Epithelial cell of esophagus (primary cell): ENCODE data around the gene ILKAP.

ENCODE experiments used
- DNase-seq: peaks from one replicate; pipeline ENCODE4 v3.0.0; 2010; ENCODE audit warnings: low read depth
- H3K4me3 ChIP-seq: 2 replicates; pipeline ENCODE4 v1.5.1; 2011; ENCODE audit warnings: mild to moderate bottlenecking, low read length, control low read depth
- TF ChIP-seq, protein P1 (sequence below): IDR thresholded peaks from 2 replicates; pipeline ENCODE4 v1.5.1; 2011; ENCODE audit warnings: low read depth, mild to moderate bottlenecking, low read length, control low read depth, inconsistent platforms; ENCODE audit not compliant: insufficient read depth; ENCODE audit errors: missing control alignments

Gene ILKAP

DNA sequence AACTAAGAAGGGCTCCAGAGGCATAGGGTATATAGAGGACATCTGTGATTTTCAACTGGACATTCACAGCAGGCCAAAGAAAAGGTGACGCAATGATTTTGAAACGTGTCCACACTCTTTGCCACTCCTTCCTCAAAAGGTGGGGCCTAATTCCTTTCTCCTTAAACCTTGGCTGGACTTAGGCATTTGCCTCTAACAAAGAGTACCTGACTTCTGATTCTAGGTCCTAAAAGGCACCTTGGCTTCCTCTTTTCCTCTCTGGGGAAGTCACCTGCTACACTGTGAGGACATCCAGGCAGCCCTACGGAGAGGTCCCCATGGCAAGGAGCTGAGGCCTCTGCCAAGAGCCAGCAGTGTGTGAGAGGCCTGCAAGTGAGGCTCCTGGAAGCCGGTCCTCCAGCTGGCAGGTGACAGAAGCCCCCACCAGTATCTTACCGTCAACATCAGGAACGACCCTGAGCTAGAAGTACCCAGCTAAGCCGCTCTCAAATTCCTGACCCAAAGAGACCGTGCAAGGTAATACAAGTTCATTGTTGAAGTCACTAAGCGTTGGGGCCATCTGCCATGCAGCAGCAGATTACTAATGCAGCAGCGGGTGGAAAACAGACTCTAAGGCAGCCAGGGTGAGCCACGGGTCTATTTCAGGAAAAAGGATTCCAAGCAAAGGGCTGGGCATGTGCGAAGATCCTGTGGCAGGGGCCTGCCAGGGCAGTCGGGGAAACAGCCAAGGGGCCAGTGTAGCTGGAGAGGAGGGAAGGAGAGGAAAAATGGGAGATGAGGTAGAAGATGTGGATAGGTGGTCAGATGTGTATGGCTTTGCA lies 43.7 kb upstream of the ILKAP start:
- DNase-seq: no peak
- no peak overlapping the region for H3K4me3 ChIP-seq
- TF ChIP-seq, protein P1, sequence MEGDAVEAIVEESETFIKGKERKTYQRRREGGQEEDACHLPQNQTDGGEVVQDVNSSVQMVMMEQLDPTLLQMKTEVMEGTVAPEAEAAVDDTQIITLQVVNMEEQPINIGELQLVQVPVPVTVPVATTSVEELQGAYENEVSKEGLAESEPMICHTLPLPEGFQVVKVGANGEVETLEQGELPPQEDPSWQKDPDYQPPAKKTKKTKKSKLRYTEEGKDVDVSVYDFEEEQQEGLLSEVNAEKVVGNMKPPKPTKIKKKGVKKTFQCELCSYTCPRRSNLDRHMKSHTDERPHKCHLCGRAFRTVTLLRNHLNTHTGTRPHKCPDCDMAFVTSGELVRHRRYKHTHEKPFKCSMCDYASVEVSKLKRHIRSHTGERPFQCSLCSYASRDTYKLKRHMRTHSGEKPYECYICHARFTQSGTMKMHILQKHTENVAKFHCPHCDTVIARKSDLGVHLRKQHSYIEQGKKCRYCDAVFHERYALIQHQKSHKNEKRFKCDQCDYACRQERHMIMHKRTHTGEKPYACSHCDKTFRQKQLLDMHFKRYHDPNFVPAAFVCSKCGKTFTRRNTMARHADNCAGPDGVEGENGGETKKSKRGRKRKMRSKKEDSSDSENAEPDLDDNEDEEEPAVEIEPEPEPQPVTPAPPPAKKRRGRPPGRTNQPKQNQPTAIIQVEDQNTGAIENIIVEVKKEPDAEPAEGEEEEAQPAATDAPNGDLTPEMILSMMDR: no peak

DNA sequence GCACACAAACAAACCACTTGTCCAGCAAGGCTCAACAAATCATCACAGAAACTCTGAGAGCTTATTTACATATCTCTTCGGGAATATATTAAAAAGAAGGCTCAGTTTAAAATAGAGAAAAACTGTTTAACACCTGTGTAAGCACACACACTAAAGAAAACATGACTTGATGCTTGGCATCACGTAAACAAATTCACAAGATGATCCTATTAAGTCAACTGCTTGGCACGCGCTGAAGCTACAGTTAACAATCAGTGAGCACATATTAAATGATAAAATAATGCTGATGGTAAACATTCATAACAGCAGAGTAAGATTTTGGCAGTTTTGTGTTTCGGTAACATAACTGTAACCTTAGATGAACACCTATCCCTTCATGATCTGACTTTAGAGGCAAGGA lies 40.7 kb upstream of the ILKAP start:
- DNase-seq: no peak
- H3K4me3 ChIP-seq: no peak overlapping the region
- TF ChIP-seq, protein P1: no peak

DNA sequence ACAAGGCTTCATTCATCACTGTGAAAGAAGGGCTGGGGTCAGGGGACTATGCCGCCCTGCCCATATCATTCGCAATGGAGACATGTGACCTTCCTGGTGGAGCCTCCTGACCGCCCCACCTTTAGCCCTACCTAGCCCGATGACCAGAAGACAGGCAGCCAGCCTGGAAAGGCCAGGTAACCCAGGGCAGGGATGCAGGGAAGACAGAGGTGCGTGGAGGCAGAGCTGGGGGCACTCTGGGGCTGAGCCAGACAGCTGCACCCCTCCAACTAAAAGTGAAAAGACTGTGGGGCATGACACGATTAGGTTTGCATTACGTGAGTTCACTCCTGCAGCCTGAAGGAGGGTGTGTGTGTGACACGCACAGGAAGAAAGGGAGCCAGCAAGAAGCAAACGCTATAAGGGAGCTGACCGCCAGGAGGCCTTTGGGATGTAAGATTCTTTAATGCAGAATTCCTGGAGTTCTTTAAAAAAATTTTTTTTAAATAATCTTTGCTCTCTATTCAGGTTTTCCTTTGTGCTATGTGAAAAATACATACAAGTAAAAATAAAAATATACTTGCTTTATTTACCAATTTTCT lies 40.1 kb upstream of the ILKAP start:
- TF ChIP-seq, protein P1: peak; percentile 24
- DNase-seq: no peak

DNA sequence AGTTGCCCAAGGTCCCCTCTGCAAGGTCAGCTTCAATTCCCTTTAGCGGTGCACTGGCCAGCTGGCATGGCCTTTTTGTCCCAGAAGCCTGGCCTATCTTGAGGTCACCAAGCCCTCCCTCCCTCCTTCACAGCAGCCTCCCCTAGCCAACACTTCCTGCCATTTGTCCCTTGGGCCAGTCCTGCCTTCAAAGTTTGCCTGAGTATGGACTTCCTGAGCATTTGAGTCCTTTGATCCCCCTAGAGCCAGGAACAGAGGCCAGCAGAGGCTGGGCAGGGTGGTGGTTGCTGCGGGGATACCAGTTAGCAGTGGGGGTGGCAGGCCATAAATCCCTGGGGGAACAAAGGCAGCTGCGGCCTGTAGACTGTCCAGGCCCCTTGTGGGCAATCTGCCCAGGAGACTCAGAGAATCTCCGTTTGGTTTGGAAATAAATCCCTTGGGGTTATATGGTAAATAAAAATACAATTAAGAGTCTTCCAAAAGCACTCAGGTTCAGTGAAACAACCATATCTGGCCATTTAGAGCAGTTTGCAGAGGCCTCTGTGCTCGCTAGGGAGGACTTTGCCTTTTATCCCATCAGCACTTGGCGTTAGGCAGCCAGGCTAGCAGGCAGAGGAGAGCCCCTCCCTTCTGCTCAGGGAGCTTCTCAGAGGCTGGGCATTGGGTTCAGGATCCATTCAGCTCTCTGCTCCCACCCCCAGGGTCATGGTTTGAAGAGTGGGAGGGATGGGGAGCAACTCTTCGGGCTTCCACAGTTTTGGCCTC lies 39.4 kb upstream of the ILKAP start:
- DNase-seq: no peak
- H3K4me3 ChIP-seq: no peak overlapping the region
- TF ChIP-seq, protein P1: no peak

More for the DNA sequence above, 40.1 kb upstream of the ILKAP start:
- H3K4me3 ChIP-seq: no peak overlapping the region

DNA sequence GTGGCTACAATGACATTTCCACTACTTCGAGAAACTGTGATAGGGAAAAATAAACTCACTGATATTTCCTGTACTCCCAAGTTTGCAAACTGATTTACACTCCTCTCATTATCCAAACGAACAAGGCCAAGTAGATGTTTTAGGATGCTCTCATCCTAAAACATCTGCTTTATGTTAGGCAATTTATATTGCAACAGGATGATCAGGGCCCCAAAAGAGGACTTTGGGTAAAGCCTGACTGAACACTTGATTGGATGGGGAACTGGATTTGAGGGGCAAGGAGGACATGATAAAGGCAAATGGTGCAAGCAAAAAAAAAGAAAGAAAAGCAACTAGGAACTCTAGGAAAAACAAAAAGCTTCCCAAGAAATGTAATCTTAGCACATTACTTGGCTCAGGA lies 38.5 kb upstream of the ILKAP start:
- TF ChIP-seq, protein P1: no peak
- no peak overlapping the region for H3K4me3 ChIP-seq
- no peak for DNase-seq

DNA sequence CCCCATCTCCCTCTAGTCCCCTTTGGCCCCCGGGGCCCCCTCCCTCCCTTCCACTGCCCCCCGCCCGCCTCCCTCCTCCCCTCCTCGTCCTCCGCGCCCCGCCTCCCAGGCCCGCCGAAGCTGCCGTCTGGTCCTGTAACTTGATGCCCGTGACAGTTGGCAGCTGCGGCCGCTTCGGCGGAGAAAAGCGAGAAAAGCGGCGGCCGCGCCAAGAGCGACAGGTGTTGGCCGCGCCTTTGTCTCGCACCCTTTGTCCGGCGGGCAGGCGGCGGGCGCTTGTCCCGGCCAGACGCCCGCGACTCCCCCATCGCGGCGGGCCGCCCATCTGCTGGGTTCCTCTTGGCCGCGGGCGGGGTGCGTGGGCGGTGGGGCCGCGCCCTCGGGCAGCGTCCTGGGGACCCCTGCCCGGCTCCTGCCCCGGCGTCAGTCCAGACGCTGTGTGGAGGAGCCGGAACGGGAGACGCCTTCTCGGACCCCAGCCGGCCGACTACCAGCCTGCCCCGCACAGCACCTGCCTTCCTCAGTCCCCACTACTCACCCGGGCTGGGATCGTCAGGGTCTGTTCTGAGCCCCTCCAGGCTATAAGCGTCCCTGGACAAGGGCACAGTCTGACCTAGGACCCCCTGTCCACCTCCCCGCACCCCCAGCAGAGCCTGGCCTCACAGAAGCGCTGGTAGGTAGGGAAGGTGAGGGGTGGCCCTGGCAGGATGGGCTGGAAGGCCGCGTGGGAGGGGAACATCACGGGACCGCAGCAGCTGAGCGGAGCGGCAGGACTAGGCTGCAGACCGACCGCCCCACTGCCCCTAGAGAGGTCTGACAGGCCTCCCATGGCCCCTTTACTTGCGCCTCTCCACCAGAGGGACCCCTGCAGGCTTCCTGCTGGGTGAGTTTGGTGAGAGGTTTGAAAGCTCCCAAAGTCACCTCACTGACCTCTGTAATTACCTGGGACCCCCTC lies 37.5 kb upstream of the ILKAP start:
- no peak overlapping the region for H3K4me3 ChIP-seq
- peak; percentile 39 for DNase-seq
- TF ChIP-seq, protein P1: no peak
